ENCODE measurements around the gene ZBTB9. TPM values are rescaled to one million over a fixed set of nuclear protein-coding genes. Genes with fewer than 3 reads are reported as not detected.

ZBTB9 gene
- total RNA-seq, 1 donor from 2014 or later = 1.5 TPM

- H3K4me1 ChIP-seq = peaks cover 69% of the 10 kb centered on the region
- no peak for TF ChIP-seq POLR2A (IDR thresholded peaks at IDR 0.05)
- no peaks in the 10 kb centered on the region for H3K27me3 ChIP-seq
- peaks cover 0 to 31% of the 10 kb centered on the region in 2 donors for H3K36me3 ChIP-seq
- intact Hi-C loops (cut with DNase I) = loop anchor here (5.0 kb wide), 1 partner anchor 99 kb away; the partner anchor contains the start of gene ZBTB22
- DNase-seq (ENCODE audit: extremely low spot score in 2 of 2) = no peak
- no peaks in the 10 kb centered on the region for H3K9me3 ChIP-seq
- H3K27ac ChIP-seq = peak overlapping the region; percentile 98
- peak overlapping the region; percentile 60 to 71 for H3K4me3 ChIP-seq
These were observed 37.8 kb upstream of the ZBTB9 start for GRCh38 chr6:33416386-33417127.

GRCh38 chr6:33417128-33417902, 37.1 kb upstream of the ZBTB9 start:
- peaks cover 0 to 31% of the 10 kb centered on the region in 2 donors for H3K36me3 ChIP-seq
- no peaks in the 10 kb centered on the region for H3K9me3 ChIP-seq
- H3K27me3 ChIP-seq = no peaks in the 10 kb centered on the region
- H3K4me3 ChIP-seq = peak overlapping the region; percentile 60 to 71
- no peak for DNase-seq (ENCODE audit: extremely low spot score in 2 of 2)
- TF ChIP-seq POLR2AphosphoS5 (IDR thresholded peaks at IDR 0.05; ENCODE audit: insufficient read depth in 1 of 2, low read depth in 1 of 2) = no peak
- no peak for TF ChIP-seq CTCF (IDR thresholded peaks at IDR 0.05)
- TF ChIP-seq POLR2A (IDR thresholded peaks at IDR 0.05) = no peak
- intact Hi-C loops (cut with DNase I) = loop anchor here (5.0 kb wide), 1 partner anchor 100 kb away; the partner anchor contains the start of gene ZBTB22
- peak overlapping the region; percentile 98 for H3K27ac ChIP-seq
- peaks cover 61% of the 10 kb centered on the region for H3K4me1 ChIP-seq

GRCh38 chr6:33417903-33418689, 36.3 kb upstream of the ZBTB9 start, which contains the start of gene CUTA:
Gene CUTA, minus strand, starts transcription at chr6:33418107. Its CDS starts 107 bp downstream, at chr6:33418000.
- TF ChIP-seq CTCF (IDR thresholded peaks at IDR 0.05) = peak; percentile 24 to 42 (median 37)
- TF ChIP-seq POLR2AphosphoS5 (IDR thresholded peaks at IDR 0.05; ENCODE audit: insufficient read depth in 1 of 2, low read depth in 1 of 2) = peak; percentile 98 to 100
- TF ChIP-seq POLR2A (IDR thresholded peaks at IDR 0.05) = peak in 1 of 2 donors; percentile 91
- peaks cover 54% of the 10 kb centered on the region for H3K4me1 ChIP-seq
- H3K27me3 ChIP-seq = no peaks in the 10 kb centered on the region
- no peaks in the 10 kb centered on the region for H3K9me3 ChIP-seq
- peak within 1 kb of the TSS; percentile 98 for H3K27ac ChIP-seq
- intact Hi-C loops (cut with DNase I) = loop anchor here (5.0 kb wide), 1 partner anchor 101 kb away; the partner anchor contains the start of gene ZBTB22
- peak within 1 kb of the TSS; percentile 60 to 71 for H3K4me3 ChIP-seq
- H3K36me3 ChIP-seq = peaks cover 0 to 23% of the 10 kb centered on the region in 2 donors
- DNase-seq (ENCODE audit: extremely low spot score in 2 of 2) = peak; percentile 100

GRCh38 chr6:33418690-33419291, 35.6 kb upstream of the ZBTB9 start:
- Histone ChIP-seq H3K4me1 (peaks cover 48% of the 10 kb centered on the region), H3K9me3 (no peaks in the 10 kb centered on the region), H3K27me3 (no peaks in the 10 kb centered on the region), H3K27ac (peak overlapping the region; percentile 98), H3K36me3 (peaks cover 0 to 16% of the 10 kb centered on the region in 2 donors), H3K4me3 (peak overlapping the region; percentile 60 to 71)
- no peak for TF ChIP-seq POLR2A (IDR thresholded peaks at IDR 0.05)
- no peak for TF ChIP-seq POLR2AphosphoS5 (IDR thresholded peaks at IDR 0.05; ENCODE audit: insufficient read depth in 1 of 2, low read depth in 1 of 2)
- no peak for TF ChIP-seq CTCF (IDR thresholded peaks at IDR 0.05)
- intact Hi-C loops (cut with DNase I) = loop anchor here (5.0 kb wide), 1 partner anchor 101 kb away; the partner anchor contains the start of gene ZBTB22
- DNase-seq (ENCODE audit: extremely low spot score in 2 of 2) = no peak

Measured in vagina (tissue), 2 donors.